KMS-11 (cell line): ENCODE results near the gene RPL29.
A peak's percentile ranks its signal among the peaks of the same experiment; 100 is the strongest.

Source experiments
- H2AFZ ChIP-seq: fragments of 200-600 bp; sonication (generic); 2 replicates; pipeline ENCODE4 v1.6.1; 2016; ENCODE audit warnings: antibody characterized with exemption, mixed run types, low read depth
- H3K27ac ChIP-seq: fragments of 200-600 bp; sonication (generic); 2 replicates; pipeline ENCODE4 v1.6.1; 2016; ENCODE audit warnings: mild to moderate bottlenecking, mixed run types
- H3K27me3 ChIP-seq: fragments of 200-600 bp; sonication (generic); 2 replicates; pipeline ENCODE4 v1.6.1; 2017; ENCODE audit warnings: mild to moderate bottlenecking, low read depth, mixed run types, moderate library complexity; ENCODE audit not compliant: insufficient read depth
- H3K36me3 ChIP-seq: fragments of 200-600 bp; sonication (generic); 2 replicates; pipeline ENCODE4 v1.6.1; 2017; ENCODE audit warnings: mild to moderate bottlenecking, mixed run types; ENCODE audit not compliant: insufficient read depth
- H3K4me1 ChIP-seq: fragments of 200-600 bp; sonication (generic); 2 replicates; pipeline ENCODE4 v1.6.1; 2016; ENCODE audit warnings: mild to moderate bottlenecking, low read depth, mixed run types; ENCODE audit not compliant: poor library complexity, severe bottlenecking
- H3K4me2 ChIP-seq: fragments of 200-600 bp; sonication (generic); 2 replicates; pipeline ENCODE4 v1.7.0; 2016; ENCODE audit warnings: mild to moderate bottlenecking, mixed run types
- H3K4me3 ChIP-seq: fragments of 200-600 bp; sonication (generic); IDR thresholded peaks from 2 replicates; pipeline ENCODE4 v1.6.1; 2017; ENCODE audit warnings: low read depth, low read length, mixed read lengths; ENCODE audit not compliant: insufficient read depth
- H3K79me2 ChIP-seq: fragments of 200-600 bp; sonication (generic); 2 replicates; pipeline ENCODE4 v1.6.1; 2016; ENCODE audit warnings: low read depth, mixed run types; ENCODE audit not compliant: insufficient read depth
- H3K9ac ChIP-seq: fragments of 200-600 bp; sonication (generic); 2 replicates; pipeline ENCODE4 v1.6.1; 2016; ENCODE audit warnings: mild to moderate bottlenecking, mixed run types
- H4K20me1 ChIP-seq: fragments of 200-600 bp; sonication (generic); 2 replicates; pipeline ENCODE4 v1.6.1; 2016; ENCODE audit warnings: mild to moderate bottlenecking, mixed run types; ENCODE audit not compliant: insufficient read depth
- CTCF ChIP-seq: fragments of 200-600 bp; sonication (generic); conservative IDR thresholded peaks from 2 replicates; pipeline ENCODE4 v1.6.1; 2017; ENCODE audit warnings: low read depth, mild to moderate bottlenecking, antibody characterized with exemption, low read length, moderate library complexity, mixed read lengths

RPL29 gene

GRCh38 chr3:52001443-52001974 lies 5.8 kb upstream of the RPL29 start:
- Histone ChIP-seq H3K27ac (no peak overlapping the region), H3K36me3 (no peaks in the 10 kb centered on the region), H3K4me2 (peak overlapping the region; percentile 25; the same call in 1 of the 2 replicates), H3K27me3 (no peaks in the 10 kb centered on the region), H3K4me3 (no peak overlapping the region), H2AFZ (peak overlapping the region; percentile 54), H4K20me1 (no peaks in the 10 kb centered on the region), H3K4me1 (no peaks in the 10 kb centered on the region), H3K79me2 (no peaks in the 10 kb centered on the region), H3K9ac (no peak overlapping the region)
- peak; percentile 81 for TF ChIP-seq CTCF

GRCh38 chr3:51999846-52000245 lies 4.2 kb upstream of the RPL29 start:
- Histone ChIP-seq H2AFZ (no peak overlapping the region), H3K4me1 (peaks cover under 1% of the 10 kb centered on the region), H3K79me2 (peaks cover 9% of the 10 kb centered on the region), H3K4me2 (no peak overlapping the region), H4K20me1 (no peaks in the 10 kb centered on the region), H3K36me3 (peaks cover 3% of the 10 kb centered on the region; the same call in 1 of the 2 replicates), H3K4me3 (no peak overlapping the region), H3K27me3 (no peaks in the 10 kb centered on the region), H3K9ac (no peak overlapping the region), H3K27ac (no peak overlapping the region)
- no peak for TF ChIP-seq CTCF

- Histone ChIP-seq H3K36me3 (peaks cover 3% of the 10 kb centered on the region; the same call in 1 of the 2 replicates), H3K9ac (no peak overlapping the region), H3K27ac (no peak overlapping the region), H3K4me1 (peaks cover 9% of the 10 kb centered on the region), H2AFZ (no peak overlapping the region), H3K4me2 (no peak overlapping the region), H3K4me3 (no peak overlapping the region), H4K20me1 (no peaks in the 10 kb centered on the region), H3K79me2 (peaks cover 14% of the 10 kb centered on the region), H3K27me3 (no peaks in the 10 kb centered on the region)
- no peak for TF ChIP-seq CTCF
Measured at GRCh38 chr3:51998774-51999173, 3.1 kb upstream of the RPL29 start.

- Histone ChIP-seq H3K4me2 (no peak overlapping the region), H3K9ac (no peak overlapping the region), H3K4me1 (peaks cover 9% of the 10 kb centered on the region)
Measured at GRCh38 chr3:51997935-51998596, 2.4 kb upstream of the RPL29 start.

More at GRCh38 chr3:51997935-51998596, 2.4 kb upstream of the RPL29 start:
- Histone ChIP-seq H4K20me1 (no peaks in the 10 kb centered on the region), H3K27me3 (no peaks in the 10 kb centered on the region), H3K27ac (no peak overlapping the region), H3K4me3 (no peak overlapping the region), H3K36me3 (peaks cover 3% of the 10 kb centered on the region; the same call in 1 of the 2 replicates), H3K79me2 (peaks cover 14% of the 10 kb centered on the region), H2AFZ (no peak overlapping the region)
- no peak for TF ChIP-seq CTCF
